Upper lobe of left lung (tissue), 6 donors: ENCODE data around the gene MACROD2. TPM values are rescaled to one million over a fixed set of nuclear protein-coding genes. Genes with fewer than 3 reads are reported as not detected.

Source experiments
- ATAC-seq, 2 donors: fragments of 200-7000 bp; cut with Tn5 transposase; one replicate each; pipeline ENCODE4 v1.9.1; 2022; ENCODE audit warnings: mild to moderate bottlenecking in 2 of 2, moderate library complexity in 2 of 2; ENCODE audit not compliant: low FRiP score in 2 of 2
- DNase-seq, 2 donors: peaks; one replicate each; pipeline ENCODE4 v3.0.0-alpha.2; 2019 to 2020
- H3K27ac ChIP-seq, 4 donors: fragments of 200-600 bp; sonication (generic); one replicate each; pipeline ENCODE4 v1.5.1; 2016 to 2019
- H3K27me3 ChIP-seq, 4 donors: fragments of 200-600 bp; sonication (generic); one replicate each; pipeline ENCODE4 v1.5.1; 2017 to 2019
- H3K36me3 ChIP-seq, 4 donors: fragments of 200-600 bp; sonication (generic); one replicate each; pipeline ENCODE4 v1.5.1; 2016 to 2019
- H3K4me1 ChIP-seq, 4 donors: fragments of 200-600 bp; sonication (generic); one replicate each; pipeline ENCODE4 v1.5.1; 2018 to 2019
- H3K4me3 ChIP-seq, 4 donors: fragments of 200-600 bp; sonication (generic); one replicate each; pipeline ENCODE4 v1.5.1; 2017 to 2019; ENCODE audit warnings: mild to moderate bottlenecking in 2 of 4, moderate library complexity in 1 of 4
- H3K9me3 ChIP-seq, 4 donors: fragments of 200-600 bp; sonication (generic); one replicate each; pipeline ENCODE4 v1.5.1; 2018 to 2019
- EP300 ChIP-seq, 4 donors: sonication (generic); formaldehyde crosslinking; IDR thresholded peaks; one replicate each; pipeline ENCODE4 v1.5.1; 2017; ENCODE audit warnings: antibody characterized with exemption in 4 of 4, control low read depth in 2 of 4
- POLR2A ChIP-seq, 4 donors: fragments of 450-650 bp; IDR thresholded peaks; one replicate each; pipeline ENCODE4 v1.5.1; 2016 to 2017; ENCODE audit warnings: antibody characterized with exemption in 4 of 4, mild to moderate bottlenecking in 2 of 4
- POLR2AphosphoS5 ChIP-seq, 2 donors: sonication (generic); formaldehyde crosslinking; IDR thresholded peaks; one replicate each; pipeline ENCODE4 v1.5.1; 2017; ENCODE audit warnings: antibody characterized with exemption in 2 of 2
- WGBS, 2 donors: methylation state at CpG; one replicate each; pipeline ENCODE4 v1.1.5; 2017 to 2018; 5-methylcytosine and 5-hydroxymethylcytosine counted together
- total RNA-seq, 6 donors: library from RNA; depleted of rRNA in 4 of 6; stranded (reverse); fragments of >200 nt in 4 of 6; gene quantifications; one replicate each; pipeline versions ENCODE4 v1.1.0 to v1.2.1, GENCODE V29; 2016 to 2021
- TF ChIP-seq, protein P1 (sequence below), 6 experiments: fragments of 450-650 bp in 4 of 6; fragments of 200-600 bp in 2 of 6; sonication (generic) in 2 of 6; IDR thresholded peaks; one replicate each; pipeline ENCODE4 v1.5.1; 2016 to 2019; ENCODE audit warnings: antibody characterized with exemption in 6 of 6
- donor health status: DM: no; HTN: no; CAD: no; lungs with moderate emphysema.
- donor health status: DM: no; HTN: yes; CAD: no; lungs with severe emphysema.

Gene MACROD2
- total RNA-seq, 6 donors from 2014 or later, result 20.7 to 84.3 (median 36.3) TPM

- H3K4me1 ChIP-seq, result no peaks in the 10 kb centered on the region
- no peaks in the 10 kb centered on the region for H3K36me3 ChIP-seq
- H3K4me3 ChIP-seq, result no peak overlapping the region
- H3K27ac ChIP-seq, result no peak overlapping the region
- whole genome bisulfite sequencing, 2 donors, result 54 to 76% methylated on average over 3 of the region's 3 CpGs
- no peak for TF ChIP-seq EP300 (IDR thresholded peaks at IDR 0.05)
- H3K27me3 ChIP-seq, result no peaks in the 10 kb centered on the region
- DNase-seq, result no peak
- H3K9me3 ChIP-seq, result no peaks in the 10 kb centered on the region
- no peak for ATAC-seq
Observed at GRCh38 chr20:14777591-14777990, 782.3 kb downstream of the MACROD2 start.

GRCh38 chr20:14778096-14778495, 782.8 kb downstream of the MACROD2 start:
- Histone ChIP-seq H3K27me3 (no peaks in the 10 kb centered on the region), H3K36me3 (no peaks in the 10 kb centered on the region), H3K4me1 (no peaks in the 10 kb centered on the region), H3K9me3 (no peaks in the 10 kb centered on the region), H3K27ac (no peak overlapping the region), H3K4me3 (no peak overlapping the region)
- TF ChIP-seq, protein P1, sequence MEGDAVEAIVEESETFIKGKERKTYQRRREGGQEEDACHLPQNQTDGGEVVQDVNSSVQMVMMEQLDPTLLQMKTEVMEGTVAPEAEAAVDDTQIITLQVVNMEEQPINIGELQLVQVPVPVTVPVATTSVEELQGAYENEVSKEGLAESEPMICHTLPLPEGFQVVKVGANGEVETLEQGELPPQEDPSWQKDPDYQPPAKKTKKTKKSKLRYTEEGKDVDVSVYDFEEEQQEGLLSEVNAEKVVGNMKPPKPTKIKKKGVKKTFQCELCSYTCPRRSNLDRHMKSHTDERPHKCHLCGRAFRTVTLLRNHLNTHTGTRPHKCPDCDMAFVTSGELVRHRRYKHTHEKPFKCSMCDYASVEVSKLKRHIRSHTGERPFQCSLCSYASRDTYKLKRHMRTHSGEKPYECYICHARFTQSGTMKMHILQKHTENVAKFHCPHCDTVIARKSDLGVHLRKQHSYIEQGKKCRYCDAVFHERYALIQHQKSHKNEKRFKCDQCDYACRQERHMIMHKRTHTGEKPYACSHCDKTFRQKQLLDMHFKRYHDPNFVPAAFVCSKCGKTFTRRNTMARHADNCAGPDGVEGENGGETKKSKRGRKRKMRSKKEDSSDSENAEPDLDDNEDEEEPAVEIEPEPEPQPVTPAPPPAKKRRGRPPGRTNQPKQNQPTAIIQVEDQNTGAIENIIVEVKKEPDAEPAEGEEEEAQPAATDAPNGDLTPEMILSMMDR (IDR thresholded peaks at IDR 0.05), result no peak
- no peak for TF ChIP-seq EP300 (IDR thresholded peaks at IDR 0.05)
- no peak for TF ChIP-seq POLR2AphosphoS5 (IDR thresholded peaks at IDR 0.05)
- no peak for TF ChIP-seq POLR2A (IDR thresholded peaks at IDR 0.05)
- WGBS, 2 donors, result 54 to 82% methylated on average over 6 of the region's 6 CpGs
- DNase-seq (no peak), ATAC-seq (no peak)

DNA sequence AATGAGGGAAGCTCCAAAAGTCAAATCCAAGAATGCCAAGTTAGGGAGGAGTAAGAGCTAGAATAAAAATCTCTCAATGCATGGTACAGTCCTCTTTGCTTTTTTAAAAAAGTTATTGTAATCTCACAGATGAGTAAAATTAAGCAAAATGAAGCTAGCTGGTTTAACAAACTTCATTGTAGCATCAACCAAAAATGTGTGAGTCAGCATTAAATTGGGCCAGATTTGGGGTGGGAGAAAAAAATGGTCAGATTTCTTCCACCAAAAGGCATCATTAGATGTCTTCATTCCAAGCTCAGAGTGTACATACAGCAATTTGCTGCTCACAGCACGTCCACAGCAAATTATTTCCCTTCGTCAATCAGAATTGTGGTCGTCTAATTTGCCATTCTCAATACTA, 783.6 kb downstream of the MACROD2 start:
- 83 to 85% methylated on average over 3 of the region's 3 CpGs for WGBS, 2 donors
- H3K4me1 ChIP-seq, result no peaks in the 10 kb centered on the region
- no peaks in the 10 kb centered on the region for H3K36me3 ChIP-seq
- ATAC-seq, result no peak
- no peaks in the 10 kb centered on the region for H3K9me3 ChIP-seq
- TF ChIP-seq POLR2A (IDR thresholded peaks at IDR 0.05) (no peak), POLR2AphosphoS5 (IDR thresholded peaks at IDR 0.05) (no peak), EP300 (IDR thresholded peaks at IDR 0.05) (no peak)
- TF ChIP-seq, protein P1 (IDR thresholded peaks at IDR 0.05), result no peak
- no peak for DNase-seq
- H3K27me3 ChIP-seq, result no peaks in the 10 kb centered on the region
- H3K4me3 ChIP-seq, result no peak overlapping the region
- no peak overlapping the region for H3K27ac ChIP-seq

GRCh38 chr20:14780508-14780907, 785.2 kb downstream of the MACROD2 start:
- TF ChIP-seq EP300 (IDR thresholded peaks at IDR 0.05), result no peak
- no peak for TF ChIP-seq POLR2AphosphoS5 (IDR thresholded peaks at IDR 0.05)
- TF ChIP-seq POLR2A (IDR thresholded peaks at IDR 0.05), result no peak
- TF ChIP-seq, protein P1 (IDR thresholded peaks at IDR 0.05), result no peak
- Histone ChIP-seq H3K36me3 (no peaks in the 10 kb centered on the region), H3K27ac (no peak overlapping the region), H3K9me3 (no peaks in the 10 kb centered on the region), H3K27me3 (no peaks in the 10 kb centered on the region), H3K4me3 (no peak overlapping the region), H3K4me1 (peaks cover 0 to 16% (median 3%) of the 10 kb centered on the region in 4 donors)
- DNase-seq (no peak), ATAC-seq (no peak)
- WGBS, 2 donors, result 82 to 87% methylated on average over 2 of the region's 2 CpGs

DNA sequence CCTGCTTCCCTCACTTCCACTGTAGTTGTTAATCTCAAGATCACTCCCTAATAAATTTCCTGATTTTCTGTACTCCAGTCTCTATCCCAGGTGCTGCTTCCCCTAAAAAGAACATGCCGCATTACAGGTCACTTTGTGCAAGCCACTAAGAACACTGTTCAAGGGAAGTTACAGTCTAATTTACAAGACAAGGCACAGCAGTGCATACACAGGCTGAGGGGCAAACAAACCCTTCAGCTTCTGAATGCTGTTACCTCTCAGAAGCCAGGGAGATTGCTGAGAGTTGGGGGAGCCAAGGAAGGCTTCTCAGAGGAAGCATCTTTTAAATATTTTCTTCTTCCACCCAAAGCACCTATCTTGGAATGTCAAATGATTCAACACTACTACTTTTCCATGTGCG, 787.4 kb downstream of the MACROD2 start:
- Histone ChIP-seq H3K4me1 (peaks cover 0 to 17% (median 3%) of the 10 kb centered on the region in 4 donors), H3K4me3 (no peak overlapping the region), H3K9me3 (no peaks in the 10 kb centered on the region), H3K27me3 (no peaks in the 10 kb centered on the region), H3K27ac (no peak overlapping the region), H3K36me3 (no peaks in the 10 kb centered on the region)
- ATAC-seq, result no peak
- WGBS, 2 donors, result 80 to 81% methylated on average over 2 of the region's 2 CpGs
- no peak for DNase-seq
- TF ChIP-seq POLR2AphosphoS5 (IDR thresholded peaks at IDR 0.05), result no peak
- TF ChIP-seq POLR2A (IDR thresholded peaks at IDR 0.05), result no peak
- no peak for TF ChIP-seq EP300 (IDR thresholded peaks at IDR 0.05)
- TF ChIP-seq, protein P1 (IDR thresholded peaks at IDR 0.05), result no peak
